HCT116 (cell line): Measurements from ENCODE around the gene OR7G1. TPM values are rescaled to one million over a fixed set of nuclear protein-coding genes. Genes with fewer than 3 reads are reported as not detected.
A peak's percentile ranks its signal among the peaks of the same experiment; 100 is the strongest.

ENCODE experiments used
- ATAC-seq: fragments of 200-7000 bp; cut with Tn5 transposase; 2 replicates; pipeline ENCODE4 v1.9.1; 2020; ENCODE audit warnings: mild to moderate bottlenecking, moderate library complexity
- BruUV-seq: library from RNA; stranded (reverse); fragments of 400-500 nt; replicated peaks from 2 replicates; lab custom pipeline; 2021; lab: Mats Ljungman, UMichigan
- CTCF ChIA-PET: fragments of 300-600 bp; sonication (Branson Sonifier 250); formaldehyde crosslinking; loops from one replicate; lab custom pipeline; 2021; ENCODE audit warnings: antibody characterized with exemption; lab: Charles Lee
- POLR2A ChIA-PET: fragments of 300-600, 350-600 bp; sonication (Branson Sonifier 250); formaldehyde crosslinking; loops from one replicate; lab custom pipeline; 2021; ENCODE audit warnings: antibody characterized with exemption; lab: Charles Lee
- RAD21 ChIA-PET, 2 experiments: fragments of 300-600 bp; sonication (Branson Sonifier 250); formaldehyde crosslinking; loops; one replicate each; lab custom pipeline; 2023; ENCODE audit warnings: low total read pairs in 2 of 2; ENCODE audit not compliant: uncharacterized antibody in 2 of 2, unreplicated experiment in 2 of 2, low non-redundant PET in 1 of 2; lab: Charles Lee
- DNase-seq: peaks from one replicate; pipeline ENCODE4 v3.0.0-alpha.2; 2010; ENCODE audit warnings: low read depth, low spot score
- H2AFZ ChIP-seq: fragments of 200-600 bp; shearing (Covaris generic), sonication (generic); 2 replicates; pipeline ENCODE4 v1.6.1; 2017; ENCODE audit warnings: low read depth, mixed run types, mixed read lengths, antibody characterized with exemption, low read length; ENCODE audit not compliant: poor library complexity, severe bottlenecking
- H3K27ac ChIP-seq: 2 replicates; pipeline ENCODE4 v1.5.1; 2012; ENCODE audit warnings: low read depth, low read length
- H3K27me3 ChIP-seq: fragments of 200-600 bp; sonication (generic); 2 replicates; pipeline ENCODE4 v1.6.1; 2016; ENCODE audit warnings: mixed run types, low read length, mixed read lengths; ENCODE audit not compliant: insufficient read depth
- H3K36me3 ChIP-seq, 2 experiments: fragments of 200-500 bp in 1 of 2; fragments of 200-600 bp in 1 of 2; sonication (Bioruptor generic) in 1 of 2; sonication (generic) in 1 of 2; 2 replicates each; pipeline versions ENCODE4 v1.5.1 to v1.6.1; 2014 to 2016; ENCODE audit warnings: low read length in 2 of 2, inconsistent platforms in 1 of 2, mixed read lengths in 1 of 2, mixed run types in 1 of 2; ENCODE audit not compliant: insufficient read depth in 2 of 2, control insufficient read depth in 1 of 2
- H3K4me1 ChIP-seq, 2 experiments: fragments of 200-600 bp in 1 of 2; sonication (generic) in 1 of 2; 2 replicates each; pipeline versions ENCODE4 v1.5.1 to v1.6.1; 2012 to 2017; ENCODE audit warnings: low read length in 2 of 2, inconsistent platforms in 1 of 2, mild to moderate bottlenecking in 1 of 2, mixed read lengths in 1 of 2, mixed run types in 1 of 2, moderate library complexity in 1 of 2; ENCODE audit not compliant: insufficient read depth in 2 of 2, control insufficient read depth in 1 of 2
- H3K4me2 ChIP-seq: fragments of 200-600 bp; sonication (generic); 2 replicates; pipeline ENCODE4 v1.6.1; 2017; ENCODE audit warnings: mixed run types, low read length, mixed read lengths
- H3K4me3 ChIP-seq, 2 experiments: fragments of 200-600 bp in 1 of 2; sonication (generic) in 1 of 2; replicated peaks in 1 of 2; 2 replicates each; pipeline ENCODE4 v1.5.1; 2011 to 2016; ENCODE audit warnings: low read length in 2 of 2, control low read depth in 1 of 2, low read depth in 1 of 2, mild to moderate bottlenecking in 1 of 2, mixed read lengths in 1 of 2, mixed run types in 1 of 2
- H3K79me2 ChIP-seq: fragments of 200-600 bp; sonication (generic); 2 replicates; pipeline ENCODE4 v1.6.1; 2017; ENCODE audit warnings: mild to moderate bottlenecking, mixed run types, low read length, moderate library complexity, mixed read lengths; ENCODE audit not compliant: insufficient read depth
- H3K9ac ChIP-seq: fragments of 200-600 bp; sonication (generic); 2 replicates; pipeline ENCODE4 v1.6.1; 2016; ENCODE audit warnings: low read length, mixed read lengths
- H3K9me2 ChIP-seq: fragments of 200-600 bp; sonication (generic), shearing (Covaris generic); 2 replicates; pipeline ENCODE4 v1.6.1; 2017; ENCODE audit warnings: mixed run types, mild to moderate bottlenecking, moderate library complexity; ENCODE audit not compliant: insufficient read depth
- H3K9me3 ChIP-seq, 2 experiments: fragments of 200-500 bp in 1 of 2; fragments of 200-600 bp in 1 of 2; sonication (Bioruptor generic) in 1 of 2; sonication (generic) in 1 of 2; 2 replicates each; pipeline ENCODE4 v1.6.1; 2014 to 2017; ENCODE audit warnings: low read length in 2 of 2, mixed read lengths in 2 of 2, inconsistent platforms in 1 of 2, low read depth in 1 of 2, mild to moderate bottlenecking in 1 of 2, mixed run types in 1 of 2, moderate library complexity in 1 of 2; ENCODE audit not compliant: control insufficient read depth in 1 of 2, insufficient read depth in 1 of 2
- H4K20me1 ChIP-seq: fragments of 200-600 bp; sonication (generic), shearing (Covaris generic); 2 replicates; pipeline ENCODE4 v1.6.1; 2017; ENCODE audit warnings: mixed run types, mild to moderate bottlenecking, moderate library complexity; ENCODE audit not compliant: insufficient read depth
- CBX3 ChIP-seq: IDR thresholded peaks from 2 replicates; pipeline ENCODE4 v1.6.1; 2012; ENCODE audit warnings: low read depth
- RAD21 ChIP-seq: IDR thresholded peaks from 2 replicates; pipeline ENCODE4 v1.6.1; 2012; ENCODE audit warnings: low read depth, mild to moderate bottlenecking
- SP1 ChIP-seq: IDR thresholded peaks from 2 replicates; pipeline ENCODE4 v1.6.1; 2012; ENCODE audit warnings: low read depth
- intact Hi-C: fragments of 100-400 bp; cut with micrococcal nuclease; formaldehyde crosslinking; loops from 2 replicates; pipeline ENCODE4 v1.10.0; 2022
- total RNA-seq: library from RNA; stranded (reverse); gene quantifications from one replicate; pipeline ENCODE4 v1.2.1, GENCODE V29; 2021; ENCODE audit not compliant: unreplicated experiment

The OR7G1 gene
- total RNA-seq, 1 experiment from 2014 or later, result not detected

DNA sequence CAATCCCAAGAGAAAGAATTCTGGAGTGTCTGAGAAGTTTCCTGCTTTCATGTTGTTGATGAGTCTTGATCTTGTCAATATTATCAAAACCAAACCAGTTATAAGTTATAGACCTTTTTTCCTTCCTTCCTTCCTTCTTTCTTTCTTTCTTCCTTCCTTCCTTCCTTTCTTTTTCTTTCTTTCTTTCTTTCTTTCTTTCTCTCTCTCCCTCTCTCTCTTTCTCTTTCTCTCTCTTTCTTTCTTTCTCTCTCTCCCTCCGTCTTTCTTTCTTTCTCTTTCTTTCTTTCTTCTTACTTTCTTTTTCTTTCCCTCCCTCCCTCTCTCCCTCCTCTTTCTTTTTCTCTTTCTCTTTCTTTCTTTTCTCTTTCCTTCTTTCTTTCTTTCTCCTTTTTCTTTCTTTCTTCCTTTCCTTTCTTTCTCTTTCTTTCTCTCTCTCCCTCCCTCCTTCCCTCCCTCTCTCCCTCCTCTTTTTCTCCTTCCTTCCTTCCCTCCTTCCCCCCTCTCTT, 11.4 kb upstream of the OR7G1 start, which contains the start of gene OR7G3:
OR7G3 (minus strand) TSS at position 51 of the 506 bp plus-strand sequence; CDS start at position 51, 0 bp downstream.
- BruUV-seq, result no TSS peak
- Histone ChIP-seq H3K9me3 (no peaks in the 10 kb centered on the region), H3K9me2 (no peaks in the 10 kb centered on the region), H3K27me3 (no peaks in the 10 kb centered on the region), H2AFZ (no peak within 1 kb of the TSS), H4K20me1 (no peaks in the 10 kb centered on the region), H3K79me2 (no peaks in the 10 kb centered on the region), H3K4me1 (peaks cover 16 to 31% of the 10 kb centered on the region in 2 experiments), H3K4me3 (no peak within 1 kb of the TSS), H3K27ac (peak within 1 kb of the TSS; percentile 57; the same call in 1 of the 2 replicates), H3K36me3 (no peaks in the 10 kb centered on the region), H3K4me2 (peak within 1 kb of the TSS; percentile 66), H3K9ac (no peak within 1 kb of the TSS)
- no peak for DNase-seq
- intact Hi-C loops, result no loop called here
- POLR2A ChIA-PET, result no interaction called here
- no peak for TF ChIP-seq CBX3
- CTCF ChIA-PET, result interaction anchor here (0.7 kb wide), 1 partner anchor 972 kb away, joined by 4 read pairs; no protein-coding TSS in a partner anchor
- RAD21 ChIA-PET, result no interaction called here
- ATAC-seq, result no peak

GRCh38 chr19:9116547-9116946, 984 bp upstream of the OR7G1 start:
- ChIA-PET RAD21 (no interaction called here), CTCF (no interaction called here), POLR2A (no interaction called here)
- TF ChIP-seq SP1 (no peak), RAD21 (no peak)
- Histone ChIP-seq H3K27me3 (no peaks in the 10 kb centered on the region), H3K4me3 (no peak overlapping the region), H3K79me2 (no peaks in the 10 kb centered on the region), H3K27ac (no peak overlapping the region), H4K20me1 (no peaks in the 10 kb centered on the region), H3K9me3 (no peaks in the 10 kb centered on the region), H3K4me2 (no peak overlapping the region), H3K9me2 (no peaks in the 10 kb centered on the region), H3K4me1 (no peaks in the 10 kb centered on the region), H2AFZ (no peak overlapping the region), H3K9ac (no peak overlapping the region), H3K36me3 (no peaks in the 10 kb centered on the region)
- ATAC-seq (no peak), DNase-seq (no peak)
- BruUV-seq, result no TSS peak
- intact Hi-C loops, result no loop called here
